H1 (cell line): ENCODE results near the gene RAD51D. TPM values are rescaled to one million over a fixed set of nuclear protein-coding genes. Genes with fewer than 3 reads are reported as not detected.

ENCODE experiments used
- CTCF ChIA-PET: fragments of 300-600 bp; sonication (Branson Sonifier 250); formaldehyde crosslinking; loops from one replicate; lab custom pipeline; 2021; ENCODE audit not compliant: partially characterized antibody; lab: Charles Lee
- POLR2A ChIA-PET: fragments of 300-600 bp; sonication (Branson Sonifier 250); formaldehyde crosslinking; loops from one replicate; lab custom pipeline; 2021; ENCODE audit warnings: inconsistent platforms; ENCODE audit not compliant: partially characterized antibody; lab: Charles Lee
- DNase-seq, 2 experiments: peaks; one replicate each; pipeline versions ENCODE4 v3.0.0 to v3.0.0-alpha.2; 2010 to 2022; ENCODE audit warnings: low spot score in 2 of 2, low read depth in 1 of 2, mixed read lengths in 1 of 2
- FAIRE-seq: peaks from 2 replicates; lab custom pipeline; 2011; peaks lifted over from hg19 to GRCh38; lab: Jason Lieb, UNC
- H2AFZ ChIP-seq: 2 replicates; pipeline ENCODE4 v1.8.1; 2012; ENCODE audit warnings: low read length, inconsistent platforms
- H2AK5ac ChIP-seq: 2 replicates; pipeline ENCODE4 v1.6.1; 2013; ENCODE audit warnings: low read depth, low read length
- H2BK120ac ChIP-seq: replicated peaks from 2 replicates; pipeline ENCODE3; 2013; ENCODE audit warnings: low read depth, low read length, inconsistent platforms
- H2BK12ac ChIP-seq: 2 replicates; pipeline ENCODE4 v1.6.1; 2013; ENCODE audit warnings: low read depth, low read length
- H2BK15ac ChIP-seq: 2 replicates; pipeline ENCODE4 v1.6.1; 2013; ENCODE audit warnings: low read length
- H2BK20ac ChIP-seq: 2 replicates; pipeline ENCODE4 v1.6.1; 2013; ENCODE audit warnings: low read length
- H2BK5ac ChIP-seq: 2 replicates; pipeline ENCODE4 v1.6.1; 2013; ENCODE audit warnings: low read depth, low read length
- H3K14ac ChIP-seq: 2 replicates; pipeline ENCODE4 v1.6.1; 2013; ENCODE audit warnings: inconsistent platforms; ENCODE audit not compliant: insufficient read length
- H3K18ac ChIP-seq: 2 replicates; pipeline ENCODE4 v1.6.1; 2013; ENCODE audit warnings: low read length; ENCODE audit errors: extremely low read depth
- H3K23ac ChIP-seq: 2 replicates; pipeline ENCODE4 v1.6.1; 2013; ENCODE audit warnings: inconsistent platforms; ENCODE audit not compliant: insufficient read length
- H3K23me2 ChIP-seq: 2 replicates; pipeline ENCODE4 v1.6.1; 2013; ENCODE audit warnings: low read depth, low read length
- H3K27ac ChIP-seq: 2 replicates; pipeline ENCODE4 v1.6.1; 2011; ENCODE audit warnings: low read depth, low read length, inconsistent platforms
- H3K27me3 ChIP-seq, 4 experiments: replicated peaks in 1 of 4; 1 replicate in 1 of 4; 2 replicates in 3 of 4; pipeline versions ENCODE4 v1.6.1 to v1.8.1; 2011 to 2013; ENCODE audit warnings: low read length in 3 of 4, mild to moderate bottlenecking in 3 of 4, inconsistent platforms in 2 of 4, mixed read lengths in 2 of 4, moderate library complexity in 1 of 4; ENCODE audit not compliant: control insufficient read depth in 3 of 4, insufficient read depth in 3 of 4; ENCODE audit errors: extremely low read depth in 1 of 4
- H3K36me3 ChIP-seq, 4 experiments: 2 replicates each; pipeline versions ENCODE4 v1.6.1 to v1.8.1; 2011 to 2013; ENCODE audit warnings: mild to moderate bottlenecking in 4 of 4, low read length in 3 of 4, moderate library complexity in 2 of 4, control low read depth in 1 of 4, inconsistent platforms in 1 of 4; ENCODE audit not compliant: insufficient read depth in 4 of 4, control insufficient read depth in 2 of 4
- H3K4ac ChIP-seq: replicated peaks from 2 replicates; pipeline ENCODE3; 2013; ENCODE audit warnings: low read length, low read depth, mixed read lengths, inconsistent platforms; ENCODE audit not compliant: insufficient read length
- H3K4me1 ChIP-seq, 4 experiments: replicated peaks in 1 of 4; 1 replicate in 1 of 4; 2 replicates in 3 of 4; pipeline versions ENCODE4 v1.6.1 to v1.8.1; 2011 to 2013; ENCODE audit warnings: low read length in 3 of 4, inconsistent platforms in 2 of 4, mixed read lengths in 1 of 4; ENCODE audit not compliant: insufficient read depth in 4 of 4, control insufficient read depth in 3 of 4
- H3K4me2 ChIP-seq, 2 experiments: 2 replicates each; pipeline versions ENCODE4 v1.6.1 to v1.8.1; 2011 to 2013; ENCODE audit warnings: low read depth in 2 of 2, low read length in 2 of 2, control low read depth in 1 of 2, inconsistent platforms in 1 of 2, mild to moderate bottlenecking in 1 of 2; ENCODE audit not compliant: insufficient read depth in 1 of 2
- H3K4me3 ChIP-seq, 4 experiments: fragments of 200-600, 300-600 bp in 1 of 4; sonication (generic), shearing (Covaris generic), sonication (Bioruptor Twin) in 1 of 4; 2 replicates each; pipeline versions ENCODE4 v1.5.1 to v1.8.1; 2011 to 2016; ENCODE audit warnings: low read length in 4 of 4, low read depth in 3 of 4, control low read depth in 2 of 4, inconsistent platforms in 2 of 4, mild to moderate bottlenecking in 2 of 4, mixed read lengths in 1 of 4, moderate library complexity in 1 of 4; ENCODE audit not compliant: insufficient read depth in 2 of 4; ENCODE audit errors: extremely low read depth in 1 of 4
- H3K56ac ChIP-seq: replicated peaks from 2 replicates; pipeline ENCODE3; 2013; ENCODE audit warnings: low read depth, mild to moderate bottlenecking, mixed read lengths, low read length, inconsistent platforms; ENCODE audit not compliant: insufficient read length
- H3K79me1 ChIP-seq: 2 replicates; pipeline ENCODE4 v1.6.1; 2013; ENCODE audit warnings: low read depth, low read length, control low read depth
- H3K79me2 ChIP-seq, 2 experiments: 2 replicates each; pipeline versions ENCODE4 v1.6.1 to v1.8.1; 2012 to 2013; ENCODE audit warnings: low read length in 2 of 2, mild to moderate bottlenecking in 2 of 2, inconsistent platforms in 1 of 2; ENCODE audit not compliant: insufficient read depth in 2 of 2, control insufficient read depth in 1 of 2
- H3K9ac ChIP-seq, 4 experiments: replicated peaks in 1 of 4; 1 replicate in 1 of 4; 2 replicates in 3 of 4; pipeline versions ENCODE4 v1.6.1 to v1.8.1; 2011 to 2013; ENCODE audit warnings: low read depth in 3 of 4, low read length in 3 of 4, control low read depth in 2 of 4, mild to moderate bottlenecking in 2 of 4, moderate library complexity in 2 of 4, inconsistent platforms in 1 of 4; ENCODE audit errors: extremely low read depth in 1 of 4
- H3K9me3 ChIP-seq, 2 experiments: 2 replicates each; pipeline versions ENCODE4 v1.6.1 to v1.8.1; 2012 to 2013; ENCODE audit warnings: mild to moderate bottlenecking in 2 of 2, moderate library complexity in 2 of 2, control low read depth in 1 of 2, inconsistent platforms in 1 of 2, low read depth in 1 of 2, low read length in 1 of 2, mixed read lengths in 1 of 2; ENCODE audit not compliant: insufficient read depth in 2 of 2
- H4K20me1 ChIP-seq, 2 experiments: replicated peaks in 1 of 2; 2 replicates each; pipeline versions ENCODE3 to v1.8.1; 2011 to 2013; ENCODE audit warnings: inconsistent platforms in 2 of 2, low read length in 2 of 2, mild to moderate bottlenecking in 1 of 2; ENCODE audit not compliant: insufficient read depth in 2 of 2, control insufficient read depth in 1 of 2
- H4K5ac ChIP-seq: 2 replicates; pipeline ENCODE4 v1.6.1; 2013; ENCODE audit warnings: low read length, low read depth, mixed read lengths, inconsistent platforms; ENCODE audit not compliant: insufficient read length
- H4K8ac ChIP-seq: 2 replicates; pipeline ENCODE4 v1.8.0; 2013; ENCODE audit warnings: mild to moderate bottlenecking, moderate library complexity, low read length, inconsistent platforms; ENCODE audit not compliant: insufficient read depth; ENCODE audit errors: extremely low read depth
- H4K91ac ChIP-seq: replicated peaks from 2 replicates; pipeline ENCODE3; 2013; ENCODE audit warnings: low read length, mixed read lengths, inconsistent platforms; ENCODE audit not compliant: insufficient read length
- EGR1 ChIP-seq: IDR thresholded peaks from 2 replicates; pipeline ENCODE4 v1.6.1; 2011; ENCODE audit warnings: low read depth, low read length, borderline replicate concordance
- KDM4A ChIP-seq: IDR thresholded peaks from one replicate; pipeline ENCODE4 v1.7.1; 2012; ENCODE audit warnings: low read depth, mild to moderate bottlenecking, moderate library complexity, low read length, inconsistent platforms; ENCODE audit not compliant: severe bottlenecking
- SP1 ChIP-seq: IDR thresholded peaks from 2 replicates; pipeline ENCODE4 v1.6.1; 2011; ENCODE audit warnings: low read depth, low read length
- WGBS, 2 experiments: shearing (Covaris generic) in 1 of 2; methylation state at CpG; one replicate each; pipeline versions ENCODE4 v1.1.6 to v1.1.7; 2013 to 2015; ENCODE audit warnings: low lambda C conversion rate in 2 of 2, mixed read lengths in 2 of 2, inconsistent platforms in 1 of 2, low coverage in 1 of 2, missing lambda C conversion rate in 1 of 2; ENCODE audit not compliant: insufficient replicate concordance in 2 of 2, insufficient coverage in 1 of 2, insufficient read length in 1 of 2; ENCODE audit errors: extremely low coverage in 1 of 2, missing lambda C conversion rate in 1 of 2; 5-methylcytosine and 5-hydroxymethylcytosine counted together
- polyA plus RNA-seq, 7 experiments: library from polyadenylated mRNA; depleted of rRNA in 3 of 7; stranded (reverse) in 5 of 7; unstranded in 2 of 7; fragments of >200 nt in 5 of 7; fragments of 200-250 nt in 2 of 7; gene quantifications; 1 replicate in 5 of 7; 2 replicates in 1 of 7; 4 replicates in 1 of 7; pipeline versions ENCODE4 v1.2.1 to v1.2.3, GENCODE V29; 2011 to 2013; ENCODE audit warnings: missing spikeins in 2 of 7, mixed read lengths in 2 of 7
- total RNA-seq: library from RNA; stranded (reverse); fragmentation: NEBNext Ultra II Directional; extraction: Animal tissue kit (Norgen Biotek cat#: 25700); gene quantifications from 2 replicates; pipeline ENCODE4 v1.2.1, GENCODE V29; 2021

RAD51D gene
- total and polyA plus RNA-seq, 2 of the 8 experiments (the other 6 are each of a cell fraction or from before 2014, with no cell fraction given), result 10.2 to 12.9 TPM

DNA sequence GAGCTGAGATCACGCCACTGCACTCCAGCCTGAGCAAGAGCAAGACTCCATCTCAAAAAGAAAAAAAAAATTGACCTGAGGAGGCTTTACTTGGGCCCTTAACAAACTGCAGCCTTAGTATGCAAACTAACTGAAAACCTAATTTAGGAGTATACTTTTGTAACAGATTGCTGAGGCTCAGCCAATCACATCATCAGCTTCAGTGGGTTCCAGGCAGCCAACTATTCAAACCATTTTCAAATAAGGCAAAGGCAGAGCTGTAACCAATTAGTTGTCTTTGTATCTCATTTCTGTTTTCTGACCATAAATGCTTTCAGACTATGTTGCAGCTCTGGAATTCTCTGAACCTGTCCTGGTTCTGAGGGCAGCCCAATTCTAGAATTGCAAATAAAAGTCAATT lies 23.9 kb downstream of the RAD51D start:
- Histone ChIP-seq H3K4ac (no peak overlapping the region), H3K79me2 (no peaks in the 10 kb centered on the region), H2AK5ac (no peak overlapping the region), H4K20me1 (no peaks in the 10 kb centered on the region), H4K91ac (no peak overlapping the region), H3K23ac (no peak overlapping the region), H3K56ac (no peak overlapping the region), H3K27ac (no peak overlapping the region), H3K18ac (no peak overlapping the region), H3K14ac (no peak overlapping the region), H3K36me3 (peaks cover 0 to 5% (median 4%) of the 10 kb centered on the region in 4 experiments; a peak in 4 of 8 replicates), H2BK20ac (no peak overlapping the region), H2BK5ac (no peak overlapping the region), H3K4me1 (peaks cover 0 to 2% (median 0%) of the 10 kb centered on the region in 4 experiments; a peak in 1 of 7 replicates), H4K5ac (no peak overlapping the region), H2BK120ac (no peak overlapping the region), H2AFZ (no peak overlapping the region), H3K27me3 (no peaks in the 10 kb centered on the region), H3K23me2 (no peaks in the 10 kb centered on the region), H4K8ac (no peak overlapping the region), H3K4me2 (no peak overlapping the region), H3K9me3 (no peaks in the 10 kb centered on the region), H3K9ac (no peak overlapping the region), H3K79me1 (no peaks in the 10 kb centered on the region), H3K4me3 (no peak overlapping the region), H2BK15ac (no peak overlapping the region), H2BK12ac (no peak overlapping the region)
- no peak for FAIRE-seq
- DNase-seq, result no peak
- WGBS, 2 experiments, result 83% methylated on average over 1 of the region's 1 CpG; no CpG with 5 or more reads in 1 of the 2 experiments
- POLR2A ChIA-PET, result interaction anchor here (0.6 to 2.4 kb wide), 7 partner anchors 9 to 184 kb away, joined by 3 to 7 read pairs (median 5); partner anchors contain the start of gene RAD51D
- CTCF ChIA-PET, result interaction anchor here (1.0 to 4.7 kb wide), 3 partner anchors 10 to 33 kb away, joined by 3 to 26 read pairs (median 9); partner anchors contain the start of genes FNDC8 and RAD51D
- TF ChIP-seq EGR1 (no peak), KDM4A (no peak), SP1 (no peak)
